ENCODE measurements around the gene PRLHR.

DNA sequence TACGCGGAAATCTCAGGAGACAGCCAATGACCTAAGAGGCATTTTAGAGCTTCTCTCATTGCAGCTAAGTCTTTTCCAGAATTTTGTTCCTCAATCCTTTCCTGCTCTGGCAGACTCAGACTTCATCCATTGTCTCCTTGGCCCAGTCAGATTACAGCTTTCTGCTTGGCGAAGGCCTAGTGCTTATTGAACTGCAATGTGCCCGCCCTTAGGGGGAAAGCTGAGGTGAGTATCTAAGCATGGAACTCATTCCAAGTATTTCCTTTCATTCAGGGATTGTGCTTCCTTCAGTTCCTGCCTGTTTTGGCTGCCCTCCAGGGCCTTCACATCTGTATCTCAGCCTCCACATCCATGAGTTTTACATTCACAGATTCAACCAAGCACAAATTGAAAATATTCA, 37.5 kb downstream of the PRLHR start:
- TF ChIP-seq, protein P1, sequence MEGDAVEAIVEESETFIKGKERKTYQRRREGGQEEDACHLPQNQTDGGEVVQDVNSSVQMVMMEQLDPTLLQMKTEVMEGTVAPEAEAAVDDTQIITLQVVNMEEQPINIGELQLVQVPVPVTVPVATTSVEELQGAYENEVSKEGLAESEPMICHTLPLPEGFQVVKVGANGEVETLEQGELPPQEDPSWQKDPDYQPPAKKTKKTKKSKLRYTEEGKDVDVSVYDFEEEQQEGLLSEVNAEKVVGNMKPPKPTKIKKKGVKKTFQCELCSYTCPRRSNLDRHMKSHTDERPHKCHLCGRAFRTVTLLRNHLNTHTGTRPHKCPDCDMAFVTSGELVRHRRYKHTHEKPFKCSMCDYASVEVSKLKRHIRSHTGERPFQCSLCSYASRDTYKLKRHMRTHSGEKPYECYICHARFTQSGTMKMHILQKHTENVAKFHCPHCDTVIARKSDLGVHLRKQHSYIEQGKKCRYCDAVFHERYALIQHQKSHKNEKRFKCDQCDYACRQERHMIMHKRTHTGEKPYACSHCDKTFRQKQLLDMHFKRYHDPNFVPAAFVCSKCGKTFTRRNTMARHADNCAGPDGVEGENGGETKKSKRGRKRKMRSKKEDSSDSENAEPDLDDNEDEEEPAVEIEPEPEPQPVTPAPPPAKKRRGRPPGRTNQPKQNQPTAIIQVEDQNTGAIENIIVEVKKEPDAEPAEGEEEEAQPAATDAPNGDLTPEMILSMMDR (conservative IDR thresholded peaks at IDR 0.05): no peak
- TF ChIP-seq ZFX (IDR thresholded peaks at IDR 0.05): no peak
